ENCODE data around the gene LIG3.

GRCh38 chr17:35002876-35003551 lies 22.7 kb downstream of the LIG3 start:
- no peak for TF ChIP-seq CTCF (IDR thresholded peaks at IDR 0.05; ENCODE audit: low read depth, low read length, poor library complexity, severe bottlenecking)
- no peak for TF ChIP-seq EZH2phosphoT487 (IDR thresholded peaks at IDR 0.05; ENCODE audit: borderline replicate concordance, low read length)
